NCI-H82 treated with DMSO at 0.1 percent for 48 hours (cell line): ENCODE measurements around the gene TTC29.
A peak's percentile ranks its signal among the peaks of the same experiment; 100 is the strongest.

Source experiments
- DNase-seq: peaks from one replicate; lab custom pipeline; 2025; ENCODE audit not compliant: unreplicated experiment; lab: John Stamatoyannopoulos, UW

TTC29 gene

GRCh38 chr4:146945556-146946374 is at the start of gene TTC29:
Gene TTC29 (minus strand): TSS chr4:146945864. CDS start chr4:146939895, 5,969 bp downstream.
- peak; percentile 45 for DNase-seq

DNA sequence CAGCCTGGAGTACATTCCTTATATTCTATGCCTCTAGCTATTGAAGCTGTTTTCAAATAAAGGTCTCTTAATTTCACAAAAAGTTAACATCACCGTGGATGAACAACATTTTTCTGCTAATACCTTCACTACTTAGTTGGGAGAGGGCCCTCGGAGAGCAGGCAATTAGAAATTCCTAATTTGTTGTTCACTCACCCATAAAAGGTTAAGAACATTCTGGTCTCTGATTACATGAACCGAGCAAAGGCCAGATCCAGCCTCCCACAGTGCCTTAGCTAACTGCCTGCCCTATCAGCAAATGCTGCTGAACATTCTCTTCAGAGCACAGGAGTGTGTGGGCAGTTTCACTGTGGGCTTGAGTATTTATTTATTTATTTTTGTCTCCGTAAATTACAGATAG is 36.0 kb upstream of the TTC29 start:
- no peak for DNase-seq

GRCh38 chr4:146978641-146979040 is 33.0 kb upstream of the TTC29 start:
- no peak for DNase-seq

DNA sequence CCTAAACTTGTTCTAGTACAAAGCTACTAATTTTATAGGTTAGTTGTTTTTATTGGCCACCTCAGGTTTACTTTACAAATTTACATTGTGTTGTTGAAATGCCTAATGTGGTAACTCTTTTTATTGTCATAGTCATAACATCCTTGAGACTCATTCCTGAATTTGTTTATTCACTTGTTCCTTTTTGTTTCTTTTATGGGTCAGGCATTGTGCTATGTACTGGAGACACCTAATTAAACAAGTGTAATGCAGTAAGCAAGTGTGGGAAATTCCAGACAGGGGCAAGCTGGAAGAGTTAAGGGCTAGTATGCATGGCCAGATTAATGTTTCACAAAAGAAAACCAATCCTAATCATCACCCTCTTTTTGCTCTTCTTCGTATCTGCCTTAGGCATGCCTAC is 30.5 kb upstream of the TTC29 start:
- no peak for DNase-seq

DNA sequence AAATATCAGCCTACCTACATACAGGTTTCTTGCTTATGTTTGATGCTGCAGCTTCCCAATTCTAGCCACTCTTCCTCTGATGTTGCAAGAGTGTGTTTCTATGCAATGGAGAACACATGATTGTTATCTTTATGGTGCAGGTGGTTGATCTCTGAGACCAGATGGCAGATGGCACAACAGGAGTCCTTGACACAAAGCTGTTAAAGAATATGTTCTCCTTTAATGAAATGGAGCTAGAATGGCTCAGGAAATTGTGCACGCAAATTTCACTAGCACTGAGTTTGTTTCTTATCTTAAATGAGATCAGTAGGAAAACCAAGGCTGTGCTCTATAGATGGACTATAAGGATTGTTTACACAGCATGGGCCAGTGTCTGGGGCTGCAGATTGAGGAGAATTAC is 29.9 kb upstream of the TTC29 start:
- DNase-seq, result no peak

DNA sequence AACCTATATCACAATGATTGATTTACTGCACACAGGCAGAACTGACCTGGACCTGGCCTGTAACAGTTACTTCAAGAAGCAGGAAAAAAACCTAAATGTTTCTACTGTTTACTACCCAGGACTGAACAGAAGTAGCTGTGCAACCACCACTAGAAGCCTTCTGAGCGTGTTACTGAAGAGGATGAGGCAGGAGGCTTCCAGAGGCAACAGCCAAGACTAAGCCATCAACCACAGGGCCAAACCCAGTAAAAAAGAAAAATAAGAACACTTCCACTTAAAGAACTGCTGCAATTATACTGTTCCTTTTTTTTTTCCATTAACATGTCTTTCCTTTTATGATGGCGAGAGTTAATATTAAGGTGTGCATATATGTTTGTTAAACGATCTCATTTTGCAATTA is 29.4 kb upstream of the TTC29 start:
- no peak for DNase-seq

GRCh38 chr4:146972036-146972435 is 26.4 kb upstream of the TTC29 start:
- DNase-seq, result no peak

- no peak for DNase-seq
Observed at GRCh38 chr4:146969126-146969525, 23.5 kb upstream of the TTC29 start.

GRCh38 chr4:146960634-146961033 is 15.0 kb upstream of the TTC29 start:
- DNase-seq, result no peak

GRCh38 chr4:146959692-146960091 is 14.0 kb upstream of the TTC29 start:
- DNase-seq, result no peak

- DNase-seq, result no peak
Observed at GRCh38 chr4:146957237-146957636, 11.6 kb upstream of the TTC29 start.

DNA sequence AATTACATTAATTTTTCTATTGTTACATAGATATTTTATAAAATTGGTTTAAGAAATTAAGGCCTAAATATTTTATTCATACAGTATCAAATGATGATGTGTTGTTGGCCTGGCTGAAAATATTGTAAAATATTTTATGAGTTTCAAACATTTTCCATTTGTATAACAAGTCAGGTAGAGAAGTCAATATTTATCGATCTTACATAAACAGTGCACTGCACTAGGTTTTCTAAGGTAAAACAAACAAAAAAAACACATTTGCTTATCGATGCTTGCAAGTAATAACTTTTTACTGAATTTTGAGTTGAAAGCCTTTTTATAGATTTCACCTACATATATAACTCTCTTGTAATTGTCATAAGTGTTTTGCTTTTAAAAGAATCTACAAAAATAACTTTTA is 7.2 kb upstream of the TTC29 start:
- no peak for DNase-seq

DNA sequence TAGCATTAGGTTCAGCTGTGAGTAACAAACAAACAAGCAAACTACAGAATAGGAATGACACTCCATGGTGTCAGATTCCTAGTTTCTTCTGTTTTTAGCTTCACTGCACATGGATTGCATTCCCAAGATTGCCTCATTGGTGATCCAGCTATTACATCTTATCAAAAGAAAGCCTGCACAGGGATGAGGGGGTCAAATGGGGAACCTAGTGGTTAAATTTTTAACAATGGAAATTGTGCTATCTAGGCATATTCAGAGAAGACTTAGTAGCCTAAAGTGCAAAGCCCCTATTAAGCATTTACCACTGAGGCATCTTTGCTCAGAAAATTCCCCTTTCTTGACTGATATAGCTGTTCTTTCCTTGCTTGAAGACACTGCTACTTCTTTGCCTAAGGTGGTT is 3.9 kb upstream of the TTC29 start:
- DNase-seq, result no peak

DNA sequence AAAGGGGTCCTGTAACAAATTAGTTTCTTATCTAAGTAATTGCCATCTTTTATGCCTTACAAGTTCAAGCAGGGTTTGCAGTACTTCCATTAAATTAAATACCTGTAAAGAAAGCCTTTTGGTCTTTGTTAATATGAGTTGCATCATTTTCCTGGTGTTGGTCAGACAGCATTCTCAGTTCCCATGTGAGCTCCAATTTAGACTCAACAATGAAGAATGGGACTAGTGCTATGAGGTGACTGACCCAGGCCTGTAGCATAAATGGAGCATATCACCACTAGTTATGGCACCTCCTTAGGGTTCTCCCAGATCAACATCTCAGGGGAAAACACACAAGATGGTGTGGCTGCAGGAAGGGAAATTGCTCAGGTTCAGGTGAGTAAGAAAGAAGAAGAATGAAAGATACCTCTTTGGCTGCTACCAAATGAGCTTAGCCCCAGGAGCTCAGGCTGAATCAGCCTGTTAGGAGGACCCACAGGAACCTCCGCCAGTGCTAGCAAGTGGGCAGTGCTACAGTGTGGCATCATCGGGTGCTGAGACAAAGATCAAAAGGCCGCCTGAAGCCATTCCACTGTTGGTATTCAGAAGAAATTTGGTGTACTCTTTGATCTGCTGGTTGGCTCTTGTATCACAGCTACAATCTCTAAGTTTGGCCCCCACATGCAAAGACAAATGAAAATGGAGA is 1.8 kb downstream of the TTC29 start:
- no peak for DNase-seq

GRCh38 chr4:146932116-146932515 is 13.5 kb downstream of the TTC29 start:
- DNase-seq, result no peak

- DNase-seq, result no peak
Observed at GRCh38 chr4:146930673-146931072, 15.0 kb downstream of the TTC29 start.

GRCh38 chr4:146927695-146928094 is 18.0 kb downstream of the TTC29 start:
- DNase-seq, result no peak

GRCh38 chr4:146916479-146917076 is 29.1 kb downstream of the TTC29 start:
- no peak for DNase-seq

- DNase-seq, result no peak
Observed at GRCh38 chr4:146915132-146915531, 30.5 kb downstream of the TTC29 start.

GRCh38 chr4:146900295-146900694 is 45.4 kb downstream of the TTC29 start:
- no peak for DNase-seq

DNA sequence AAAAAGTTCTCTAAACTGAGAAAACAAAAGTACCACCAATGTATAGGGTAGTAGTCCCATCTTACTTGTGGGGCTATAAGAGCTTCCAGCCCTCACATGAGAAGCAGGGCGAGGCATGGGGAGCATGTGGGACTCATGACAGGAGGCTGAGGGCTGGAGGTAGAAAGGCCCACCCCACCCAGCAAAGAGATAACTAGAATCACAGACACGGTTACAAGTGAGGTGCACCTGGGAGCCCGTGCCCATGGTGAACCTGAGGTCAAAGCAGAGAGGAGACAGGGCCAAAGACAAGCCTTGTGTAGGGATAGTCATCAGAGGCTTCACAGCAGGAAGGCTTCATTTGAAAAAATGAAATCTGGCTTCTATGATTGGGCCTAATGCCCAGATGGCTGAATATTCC is 55.4 kb downstream of the TTC29 start:
- no peak for DNase-seq

- no peak for DNase-seq
Observed at GRCh38 chr4:146883070-146883469, 62.6 kb downstream of the TTC29 start.
